SH-SY5Y (cell line): Measurements from ENCODE around the gene SRRM2.

Experiments
- GATA2 ChIP-seq: IDR thresholded peaks from 2 replicates; pipeline ENCODE4 v1.6.1; 2011; ENCODE audit warnings: mild to moderate bottlenecking, low read depth, low read length
- GATA3 ChIP-seq: IDR thresholded peaks from 2 replicates; pipeline ENCODE4 v1.6.1; 2011; ENCODE audit warnings: low read depth, mild to moderate bottlenecking, low read length, moderate library complexity

GRCh38 chr16:2734844-2735515, 17.5 kb upstream of the SRRM2 start:
- TF ChIP-seq GATA2 (no peak), GATA3 (no peak)
